Measurements from ENCODE around the gene ANKS3.
"Not testable (repeated sequence)": the region's sequence is repeated elsewhere in the genome, so short reads cannot be mapped to it uniquely, and the experiment has no call there.

ANKS3 gene

DNA sequence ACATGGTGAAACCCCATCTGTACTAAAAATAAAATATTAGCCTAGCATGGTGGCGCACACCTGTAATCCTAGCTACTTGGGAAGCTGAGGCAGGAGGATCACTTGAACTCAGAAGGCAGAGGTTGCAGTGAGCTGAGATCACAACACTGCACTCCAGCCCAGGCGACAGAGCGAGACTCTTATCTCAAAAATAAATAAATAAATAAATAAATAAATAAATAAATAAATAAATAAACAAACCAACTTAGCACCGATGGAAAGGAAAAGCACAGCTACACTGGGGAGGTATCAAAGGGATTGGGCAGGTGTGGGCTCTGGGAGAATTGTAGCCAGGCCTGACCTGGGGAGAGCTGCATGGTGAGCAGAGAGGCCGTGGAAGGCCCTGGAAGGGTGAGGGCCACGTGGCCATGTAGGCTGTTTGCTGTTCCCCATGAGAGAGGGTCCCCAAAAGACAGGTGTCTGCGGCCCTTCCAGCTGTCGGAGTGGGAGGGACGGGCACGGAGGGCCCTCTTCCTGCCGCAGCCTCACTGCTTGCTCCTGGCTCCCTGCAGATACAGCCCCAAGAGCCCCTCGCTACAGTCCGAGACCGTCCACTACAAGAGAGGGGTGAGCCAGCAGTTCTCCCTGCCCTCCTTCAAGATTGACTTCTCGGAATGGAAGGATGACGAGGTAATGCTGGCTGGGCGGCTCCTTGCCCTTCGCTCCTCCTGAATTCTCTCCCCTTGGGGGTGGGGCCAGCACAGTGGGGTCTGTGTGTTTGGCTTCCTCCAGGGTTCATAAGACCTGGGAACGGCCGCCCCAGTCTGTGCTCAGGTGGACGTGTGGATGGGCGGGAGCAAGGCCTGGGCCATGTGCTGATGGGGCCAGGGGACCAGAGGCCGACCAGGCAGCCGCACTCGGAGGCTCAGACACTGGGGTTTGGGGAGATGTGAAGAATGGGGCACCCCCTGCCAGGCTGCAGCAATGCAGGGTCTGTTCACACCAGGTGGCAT is 77.1 kb downstream of the ANKS3 start:
- peaks cover 3% of the 10 kb centered on the region for H3K36me3 ChIP-seq (ENCODE audit: insufficient read depth, low read length)
- no peak overlapping the region for H3K9ac ChIP-seq (ENCODE audit: low read depth, low read length)

DNA sequence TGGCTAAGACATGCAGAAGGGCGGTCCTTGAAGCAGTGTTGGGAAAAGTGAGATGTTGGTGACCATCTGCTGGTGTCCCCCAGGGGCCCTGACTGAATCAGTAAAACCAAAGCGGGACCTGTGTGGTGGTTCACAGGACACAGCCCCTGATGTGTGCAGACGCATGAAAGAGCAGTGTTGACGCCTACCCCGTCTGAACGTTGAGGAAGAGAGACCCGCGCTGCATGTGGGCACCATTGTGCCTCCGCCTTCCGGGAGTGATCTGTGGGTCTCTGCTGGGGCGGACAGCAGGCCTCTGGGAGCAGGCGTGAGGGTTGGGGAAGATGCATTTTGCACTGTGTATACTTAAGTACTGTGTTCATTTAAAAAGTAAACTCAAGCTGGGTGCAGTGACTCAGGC is 77.8 kb downstream of the ANKS3 start:
- Histone ChIP-seq H3K9me3 (ENCODE audit: control insufficient read depth, insufficient read depth, low read length) (no peaks in the 10 kb centered on the region), H3K4me1 (ENCODE audit: insufficient read depth, low read length) (no peaks in the 10 kb centered on the region), H3K9ac (ENCODE audit: low read depth, low read length) (no peak overlapping the region), H3K36me3 (ENCODE audit: insufficient read depth, low read length) (peaks cover 3% of the 10 kb centered on the region)

More for the DNA sequence above, 77.1 kb downstream of the ANKS3 start:
- H3K4me1 ChIP-seq (ENCODE audit: insufficient read depth, low read length) = no peaks in the 10 kb centered on the region
- H3K9me3 ChIP-seq (ENCODE audit: control insufficient read depth, insufficient read depth, low read length) = no peaks in the 10 kb centered on the region

DNA sequence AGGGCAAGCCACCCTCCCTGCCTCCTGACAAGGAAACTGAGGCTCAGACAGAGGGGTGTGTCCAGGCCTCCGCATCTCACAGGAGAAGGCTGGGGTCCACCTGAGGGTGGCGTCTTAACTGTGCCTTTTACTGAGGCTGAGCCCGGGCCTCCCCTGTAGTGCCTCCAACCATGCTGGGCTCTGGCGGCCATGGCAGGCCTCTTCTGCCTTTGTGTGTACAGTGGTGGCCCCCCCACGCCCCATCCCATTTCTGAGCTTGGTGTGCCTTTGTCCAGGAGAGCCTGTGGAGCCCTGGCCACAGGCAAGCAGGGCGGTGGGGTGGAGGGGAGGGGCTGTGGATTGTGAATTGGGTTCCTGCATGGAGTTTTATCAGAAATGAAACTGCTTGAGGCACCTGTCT is 78.3 kb downstream of the ANKS3 start:
- no peaks in the 10 kb centered on the region for H3K9me3 ChIP-seq (ENCODE audit: control insufficient read depth, insufficient read depth, low read length)
- no peak overlapping the region for H3K9ac ChIP-seq (ENCODE audit: low read depth, low read length)
- H3K36me3 ChIP-seq (ENCODE audit: insufficient read depth, low read length) = peaks cover 3% of the 10 kb centered on the region
- no peaks in the 10 kb centered on the region for H3K4me1 ChIP-seq (ENCODE audit: insufficient read depth, low read length)

DNA sequence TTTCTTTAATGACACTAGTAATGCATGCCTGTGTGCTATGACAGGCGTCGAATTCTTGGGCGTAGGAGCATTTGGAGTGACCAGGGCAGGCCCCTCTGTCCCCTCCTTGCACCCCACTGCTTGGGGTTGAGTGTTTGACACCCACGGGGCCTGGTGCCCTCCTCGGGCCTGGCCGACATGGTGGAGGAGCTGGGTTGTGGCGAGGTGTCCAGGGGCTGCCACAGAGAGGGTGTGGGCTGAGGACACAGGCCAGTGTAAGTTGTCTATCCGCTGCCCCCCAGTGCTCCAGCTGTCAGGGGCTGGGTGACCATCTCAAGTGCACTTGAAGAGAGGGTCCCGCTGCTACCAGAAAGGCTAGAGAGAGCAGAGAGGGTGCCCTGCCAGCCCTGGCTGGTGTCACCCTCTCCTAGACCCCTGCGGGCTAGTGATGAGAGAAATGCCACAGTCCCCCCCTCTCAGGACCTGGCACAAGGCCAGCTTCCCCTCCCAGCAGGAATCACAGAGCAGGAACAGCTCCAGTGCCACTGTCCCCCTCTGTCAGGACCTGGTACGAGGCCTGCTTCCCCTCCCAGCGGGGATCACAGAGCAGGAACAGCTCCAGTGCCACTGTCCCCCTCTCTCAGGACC is 79.0 kb downstream of the ANKS3 start:
- Histone ChIP-seq H3K9me3 (ENCODE audit: control insufficient read depth, insufficient read depth, low read length) (no peaks in the 10 kb centered on the region), H3K9ac (ENCODE audit: low read depth, low read length) (no peak overlapping the region), H3K36me3 (ENCODE audit: insufficient read depth, low read length) (peaks cover 3% of the 10 kb centered on the region), H3K4me1 (ENCODE audit: insufficient read depth, low read length) (no peaks in the 10 kb centered on the region)

DNA sequence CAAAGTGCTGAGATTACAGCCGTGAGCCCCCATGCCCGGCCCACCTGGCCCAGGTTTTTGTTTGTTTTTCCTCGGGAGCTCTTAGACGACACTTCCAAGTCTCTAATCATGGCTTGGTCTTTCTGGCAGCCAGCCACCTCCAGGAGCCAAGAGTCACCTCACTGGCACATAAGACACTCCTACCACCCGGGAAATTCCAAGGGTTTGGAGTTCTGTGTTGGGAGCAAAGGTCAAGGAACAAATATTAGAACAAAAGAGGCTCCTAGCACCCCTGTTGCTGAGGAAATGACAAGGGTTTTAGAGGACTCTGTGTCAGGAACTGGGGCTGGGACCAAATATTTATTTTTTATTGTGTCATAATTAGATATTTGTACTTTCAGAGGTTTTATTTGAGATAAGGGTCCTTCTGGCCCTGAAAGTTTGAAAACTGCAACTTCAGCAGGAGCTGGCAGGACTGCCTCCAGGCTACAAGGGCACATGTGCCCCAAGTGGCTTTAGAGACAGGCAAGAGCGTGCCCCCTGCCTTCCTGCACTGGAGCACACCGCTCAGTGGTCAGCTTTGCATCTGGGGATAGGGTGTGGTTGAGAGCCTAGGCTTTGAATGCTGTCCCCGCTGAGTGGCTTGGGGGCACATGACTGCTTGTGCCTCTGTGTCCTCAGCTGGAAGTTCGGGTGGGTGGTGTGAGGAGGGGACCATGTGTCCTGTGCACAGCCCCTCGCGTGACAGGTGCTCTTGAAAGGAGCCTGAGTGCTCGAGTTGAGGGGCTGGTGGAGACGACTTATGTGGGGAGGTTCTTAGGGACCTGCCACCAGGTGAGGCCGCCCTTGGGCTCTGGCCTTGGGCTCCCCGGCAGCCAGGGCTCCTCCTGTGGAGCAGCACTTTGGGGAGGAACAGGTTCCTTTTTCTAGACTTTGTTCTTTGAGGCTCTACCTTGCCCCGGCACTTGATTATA is 79.8 kb downstream of the ANKS3 start:
- no peaks in the 10 kb centered on the region for H3K4me1 ChIP-seq (ENCODE audit: insufficient read depth, low read length)
- no peaks in the 10 kb centered on the region for H3K9me3 ChIP-seq (ENCODE audit: control insufficient read depth, insufficient read depth, low read length)
- H3K9ac ChIP-seq (ENCODE audit: low read depth, low read length) = no peak overlapping the region
- H3K36me3 ChIP-seq (ENCODE audit: insufficient read depth, low read length) = peaks cover 3% of the 10 kb centered on the region

DNA sequence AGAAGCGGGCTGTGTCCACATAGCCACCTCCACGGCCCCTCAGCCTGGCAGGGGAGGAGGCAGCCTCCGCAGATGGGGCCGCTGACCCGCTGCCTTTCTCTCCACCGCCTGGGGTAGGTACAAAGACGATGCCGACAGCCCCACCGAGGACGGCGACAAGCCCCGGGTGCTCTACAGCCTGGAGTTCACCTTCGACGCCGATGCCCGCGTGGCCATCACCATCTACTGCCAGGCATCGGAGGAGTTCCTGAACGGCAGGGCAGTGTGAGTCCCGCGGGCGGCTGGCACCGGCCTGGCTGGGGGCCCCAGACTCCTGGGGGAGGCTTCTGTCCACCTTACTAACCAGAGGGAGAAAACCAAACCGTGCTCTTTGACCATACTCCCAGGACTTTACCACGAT is 81.5 kb downstream of the ANKS3 start:
- peaks cover 3% of the 10 kb centered on the region for H3K36me3 ChIP-seq (ENCODE audit: insufficient read depth, low read length)
- H3K4me1 ChIP-seq (ENCODE audit: insufficient read depth, low read length) = no peaks in the 10 kb centered on the region
- no peaks in the 10 kb centered on the region for H3K9me3 ChIP-seq (ENCODE audit: control insufficient read depth, insufficient read depth, low read length)
- H3K9ac ChIP-seq (ENCODE audit: low read depth, low read length) = no peak overlapping the region

DNA sequence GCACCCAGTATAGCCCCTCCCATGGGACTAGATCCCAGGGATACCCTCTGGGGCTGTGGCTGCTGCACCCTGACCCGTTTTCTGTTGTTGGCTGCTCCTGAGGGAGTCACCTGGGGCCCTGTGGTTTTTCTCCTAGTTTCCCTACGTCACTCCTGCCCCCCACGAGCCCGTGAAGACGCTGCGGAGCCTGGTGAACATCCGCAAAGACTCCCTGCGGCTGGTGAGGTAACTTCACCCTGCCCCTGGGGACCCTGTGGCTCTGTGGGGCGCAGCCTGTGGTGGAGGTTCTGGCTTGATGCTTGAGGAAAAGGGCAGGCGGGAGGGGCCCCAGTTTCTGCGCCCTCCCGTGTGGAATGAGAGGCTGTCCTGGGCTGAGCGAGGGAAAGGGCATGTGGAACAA is 82.2 kb downstream of the ANKS3 start:
- Histone ChIP-seq H3K9me3 (ENCODE audit: control insufficient read depth, insufficient read depth, low read length) (no peaks in the 10 kb centered on the region), H3K4me1 (ENCODE audit: insufficient read depth, low read length) (no peaks in the 10 kb centered on the region), H3K9ac (ENCODE audit: low read depth, low read length) (no peak overlapping the region), H3K36me3 (ENCODE audit: insufficient read depth, low read length) (peaks cover 3% of the 10 kb centered on the region)

DNA sequence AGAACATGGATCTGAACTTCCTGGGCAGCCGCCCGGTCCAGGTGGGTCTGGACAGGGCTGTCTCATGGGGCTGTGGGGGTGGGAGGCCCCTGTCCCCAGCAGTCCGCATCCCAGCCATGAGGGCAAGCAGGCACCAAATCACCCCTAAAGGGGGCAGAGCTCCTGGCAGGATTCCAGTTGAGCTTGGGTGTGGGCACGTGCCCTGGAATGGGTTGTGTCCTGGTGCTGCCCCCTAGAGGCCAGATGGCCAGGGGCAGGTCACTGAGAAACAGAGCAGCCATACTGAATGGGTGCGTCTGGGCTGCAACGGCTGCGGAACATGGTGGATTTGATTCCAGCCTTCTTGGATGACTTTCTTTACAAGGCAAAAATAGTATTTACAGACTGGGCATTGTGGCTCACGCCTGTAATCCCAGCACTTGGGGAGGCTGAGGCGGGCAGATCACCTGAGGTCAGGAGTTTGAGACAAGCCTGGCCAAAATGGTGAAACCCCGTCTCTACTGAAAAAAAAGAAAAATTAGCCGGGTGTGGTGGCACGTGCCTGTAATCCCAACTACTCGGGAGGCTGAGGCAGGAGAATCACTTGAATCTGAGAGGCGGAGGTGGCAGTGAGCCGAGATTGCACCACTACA is 83.5 kb downstream of the ANKS3 start:
- H3K9ac ChIP-seq (ENCODE audit: low read depth, low read length); H3K4me1 ChIP-seq (ENCODE audit: insufficient read depth, low read length); H3K9me3 ChIP-seq (ENCODE audit: control insufficient read depth, insufficient read depth, low read length); H3K36me3 ChIP-seq (ENCODE audit: insufficient read depth, low read length): not testable (repeated sequence)

DNA sequence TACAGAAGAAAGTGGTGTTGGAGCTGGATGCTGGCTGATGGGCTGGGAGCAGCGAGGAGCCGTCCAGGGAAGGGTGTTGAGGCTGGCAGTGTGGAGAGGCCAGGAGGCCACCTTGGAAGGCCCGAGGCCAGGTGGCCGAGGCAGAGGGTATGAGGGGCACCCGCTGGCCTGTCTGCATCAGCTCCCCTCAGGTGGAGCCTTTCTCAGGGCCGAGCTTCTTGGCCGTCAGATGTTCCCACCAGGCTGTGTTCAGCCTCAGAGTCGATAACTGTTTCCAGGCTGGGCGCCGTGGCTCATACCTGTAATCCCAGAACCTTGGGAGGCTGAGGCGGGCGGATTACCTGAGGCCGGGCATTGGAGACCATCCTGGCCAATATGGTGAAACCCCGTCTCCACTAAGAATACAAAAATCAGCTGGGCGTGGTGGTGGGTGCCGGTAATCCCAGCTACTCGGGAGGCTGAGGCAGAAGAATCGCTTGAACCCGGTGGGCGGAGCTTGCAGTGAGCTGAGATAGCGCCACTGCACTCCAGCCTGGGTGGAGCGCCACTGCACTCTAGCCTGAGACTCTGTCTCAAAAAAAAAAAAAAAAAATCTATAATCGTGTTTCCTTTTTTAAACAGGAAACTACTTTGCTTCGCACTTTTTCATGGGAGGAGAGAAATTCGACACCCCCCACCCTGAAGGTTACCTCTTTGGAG is 84.2 kb downstream of the ANKS3 start:
- Histone ChIP-seq H3K4me1 (ENCODE audit: insufficient read depth, low read length) (no peaks in the 10 kb centered on the region), H3K9me3 (ENCODE audit: control insufficient read depth, insufficient read depth, low read length) (no peaks in the 10 kb centered on the region), H3K9ac (ENCODE audit: low read depth, low read length) (no peak overlapping the region), H3K36me3 (ENCODE audit: insufficient read depth, low read length) (peaks cover 3% of the 10 kb centered on the region)

DNA sequence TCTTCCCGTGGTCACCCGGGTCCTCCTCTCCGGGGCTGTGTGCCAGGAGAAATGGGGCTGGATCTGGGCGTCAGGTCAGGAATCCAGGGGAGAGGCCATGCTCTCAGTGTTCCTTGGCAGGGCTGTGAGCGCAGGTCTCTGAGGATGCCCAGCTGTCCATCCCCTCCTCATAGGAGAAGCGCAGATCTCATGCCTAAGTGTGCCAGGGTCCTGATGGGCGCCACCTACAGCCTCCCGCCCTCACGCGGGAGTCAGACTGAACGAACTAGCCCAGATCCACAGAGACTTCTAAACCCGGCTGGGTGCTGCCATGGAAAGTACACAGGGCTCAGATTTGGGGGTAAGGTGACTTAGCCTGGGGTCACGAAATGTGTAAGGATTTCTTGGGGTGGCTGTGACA is 85.2 kb downstream of the ANKS3 start:
- H3K9ac ChIP-seq (ENCODE audit: low read depth, low read length) = no peak overlapping the region
- no peaks in the 10 kb centered on the region for H3K4me1 ChIP-seq (ENCODE audit: insufficient read depth, low read length)
- H3K9me3 ChIP-seq (ENCODE audit: control insufficient read depth, insufficient read depth, low read length) = no peaks in the 10 kb centered on the region
- peaks cover 1% of the 10 kb centered on the region for H3K36me3 ChIP-seq (ENCODE audit: insufficient read depth, low read length)

DNA sequence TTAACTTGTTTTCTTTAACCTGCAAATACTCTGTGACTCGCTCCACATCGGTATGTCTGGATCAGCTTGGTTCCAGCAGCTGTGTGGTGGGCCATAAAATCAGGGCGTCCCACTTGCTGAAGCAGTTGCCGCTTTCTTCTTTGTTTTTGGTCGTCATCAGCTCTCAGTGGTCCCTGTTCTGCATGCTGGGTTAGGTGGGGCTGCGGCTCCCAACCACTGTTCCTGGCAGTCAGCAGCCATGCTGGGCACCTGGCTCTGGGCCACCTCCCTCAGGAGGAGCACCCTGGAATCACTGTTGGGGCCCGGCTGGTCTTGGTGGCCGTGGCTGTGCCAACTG is 86.5 kb downstream of the ANKS3 start:
- Histone ChIP-seq H3K4me1 (ENCODE audit: insufficient read depth, low read length) (no peaks in the 10 kb centered on the region), H3K9ac (ENCODE audit: low read depth, low read length) (no peak overlapping the region), H3K9me3 (ENCODE audit: control insufficient read depth, insufficient read depth, low read length) (no peaks in the 10 kb centered on the region), H3K36me3 (ENCODE audit: insufficient read depth, low read length) (no peaks in the 10 kb centered on the region; the same call in 1 of the 2 replicates)

DNA sequence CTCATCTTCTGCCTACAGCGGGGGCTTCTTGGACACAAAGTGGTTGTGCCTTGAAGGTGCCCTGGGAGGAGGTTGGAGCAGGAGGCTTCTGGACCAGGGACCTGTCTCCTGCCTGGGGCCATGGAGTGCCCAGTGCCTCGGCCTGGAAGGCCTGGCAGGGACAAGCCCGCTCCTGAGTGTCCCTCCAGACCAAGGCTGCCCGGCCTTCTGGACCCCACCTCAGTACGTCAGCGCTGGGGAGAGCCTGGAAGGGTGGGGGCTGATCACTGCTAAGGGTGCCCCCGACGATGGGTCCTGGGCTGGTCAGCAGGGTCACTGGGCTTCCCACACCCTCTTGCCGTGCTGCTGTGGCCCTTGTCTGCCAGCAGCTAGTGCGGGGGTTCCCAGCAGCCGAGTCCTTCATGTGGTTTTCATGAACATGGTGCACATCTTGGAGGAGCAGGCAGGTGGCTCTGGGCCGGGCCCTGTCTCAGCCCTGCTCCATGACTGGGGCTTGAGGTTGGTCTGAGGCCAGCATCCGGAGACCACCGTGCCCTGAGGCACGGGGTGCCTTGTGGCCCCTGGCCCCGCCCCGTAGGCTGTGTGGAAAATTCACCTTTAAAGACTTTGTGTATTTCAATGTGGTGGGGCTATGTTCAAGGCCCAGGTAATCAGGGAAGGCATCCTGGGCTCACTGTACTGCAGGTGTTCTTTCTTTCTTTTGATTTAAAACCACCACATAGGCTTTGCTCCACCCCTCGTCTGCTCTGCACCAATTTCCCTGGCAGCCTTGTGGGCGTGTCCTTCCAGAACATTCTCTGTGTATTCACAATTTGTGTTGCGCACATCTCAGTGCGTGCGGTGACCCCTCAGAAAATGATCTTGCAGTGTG is 87.1 kb downstream of the ANKS3 start:
- Histone ChIP-seq H3K9ac (ENCODE audit: low read depth, low read length) (no peak overlapping the region), H3K4me1 (ENCODE audit: insufficient read depth, low read length) (no peaks in the 10 kb centered on the region), H3K9me3 (ENCODE audit: control insufficient read depth, insufficient read depth, low read length) (no peaks in the 10 kb centered on the region), H3K36me3 (ENCODE audit: insufficient read depth, low read length) (no peaks in the 10 kb centered on the region; the same call in 1 of the 2 replicates)

Measured in ES-I3 (cell line).